GM18870 (cell line): ENCODE measurements around the gene ZNF491.
"Not testable (repeated sequence)": the region's sequence is repeated elsewhere in the genome, so short reads cannot be mapped to it uniquely, and the experiment has no call there.

Source experiments
- ATAC-seq: cut with Tn5 transposase; IDR thresholded peaks from one replicate; pipeline ENCODE4 v1.9.1; 2021; ENCODE audit warnings: moderate library complexity; ENCODE audit not compliant: unreplicated experiment

The ZNF491 gene

GRCh38 chr19:11806354-11807098 lies 8.2 kb downstream of the ZNF491 start:
- ATAC-seq = no peak

- ATAC-seq = no peak
Measured at GRCh38 chr19:11807099-11807380, 8.7 kb downstream of the ZNF491 start.

GRCh38 chr19:11813703-11814028 lies 15.3 kb downstream of the ZNF491 start:
- ATAC-seq = no peak

GRCh38 chr19:11814029-11814699 lies 15.8 kb downstream of the ZNF491 start, which contains the start of gene ZNF440:
ZNF440 (plus strand) TSS chr19:11814273; CDS start chr19:11814448, 175 bp downstream.
- ATAC-seq = peak; percentile 93

GRCh38 chr19:11814700-11815035 lies 16.3 kb downstream of the ZNF491 start:
- no peak for ATAC-seq

- ATAC-seq = no peak
Measured at GRCh38 chr19:11821474-11822109, 23.3 kb downstream of the ZNF491 start.

GRCh38 chr19:11828957-11829876 lies 30.9 kb downstream of the ZNF491 start:
- not testable (repeated sequence) for ATAC-seq

GRCh38 chr19:11832253-11832912 lies 34.1 kb downstream of the ZNF491 start:
- no peak for ATAC-seq

GRCh38 chr19:11833541-11833940 lies 35.2 kb downstream of the ZNF491 start:
- ATAC-seq = no peak

- not testable (repeated sequence) for ATAC-seq
Measured at GRCh38 chr19:11835626-11836066, 37.3 kb downstream of the ZNF491 start.

- ATAC-seq = no peak
Measured at GRCh38 chr19:11843722-11844121, 45.4 kb downstream of the ZNF491 start.

- ATAC-seq = not testable (repeated sequence)
Measured at GRCh38 chr19:11847615-11848014, 49.3 kb downstream of the ZNF491 start.

- ATAC-seq = no peak
Measured at GRCh38 chr19:11848200-11848593, 49.9 kb downstream of the ZNF491 start.

GRCh38 chr19:11848594-11849469 lies 50.5 kb downstream of the ZNF491 start, which contains the start of gene ZNF439:
ZNF439 (plus strand) TSS chr19:11848726; CDS start chr19:11848868, 142 bp downstream.
- ATAC-seq = no peak

- ATAC-seq = not testable (repeated sequence)
Measured at GRCh38 chr19:11850289-11850688, 52.0 kb downstream of the ZNF491 start.

GRCh38 chr19:11853358-11853757 lies 55.0 kb downstream of the ZNF491 start:
- no peak for ATAC-seq

- ATAC-seq = no peak
Measured at GRCh38 chr19:11856596-11857250, 58.4 kb downstream of the ZNF491 start.
